T-helper 22 cell (primary cell): ENCODE measurements around the gene RMND5B.
"Not testable (repeated sequence)": the region's sequence is repeated elsewhere in the genome, so short reads cannot be mapped to it uniquely, and the experiment has no call there.

Experiments
- DNase-seq: peaks from one replicate; pipeline ENCODE4 v3.0.0-alpha.2; 2020; ENCODE audit warnings: low read depth

Gene RMND5B

DNA sequence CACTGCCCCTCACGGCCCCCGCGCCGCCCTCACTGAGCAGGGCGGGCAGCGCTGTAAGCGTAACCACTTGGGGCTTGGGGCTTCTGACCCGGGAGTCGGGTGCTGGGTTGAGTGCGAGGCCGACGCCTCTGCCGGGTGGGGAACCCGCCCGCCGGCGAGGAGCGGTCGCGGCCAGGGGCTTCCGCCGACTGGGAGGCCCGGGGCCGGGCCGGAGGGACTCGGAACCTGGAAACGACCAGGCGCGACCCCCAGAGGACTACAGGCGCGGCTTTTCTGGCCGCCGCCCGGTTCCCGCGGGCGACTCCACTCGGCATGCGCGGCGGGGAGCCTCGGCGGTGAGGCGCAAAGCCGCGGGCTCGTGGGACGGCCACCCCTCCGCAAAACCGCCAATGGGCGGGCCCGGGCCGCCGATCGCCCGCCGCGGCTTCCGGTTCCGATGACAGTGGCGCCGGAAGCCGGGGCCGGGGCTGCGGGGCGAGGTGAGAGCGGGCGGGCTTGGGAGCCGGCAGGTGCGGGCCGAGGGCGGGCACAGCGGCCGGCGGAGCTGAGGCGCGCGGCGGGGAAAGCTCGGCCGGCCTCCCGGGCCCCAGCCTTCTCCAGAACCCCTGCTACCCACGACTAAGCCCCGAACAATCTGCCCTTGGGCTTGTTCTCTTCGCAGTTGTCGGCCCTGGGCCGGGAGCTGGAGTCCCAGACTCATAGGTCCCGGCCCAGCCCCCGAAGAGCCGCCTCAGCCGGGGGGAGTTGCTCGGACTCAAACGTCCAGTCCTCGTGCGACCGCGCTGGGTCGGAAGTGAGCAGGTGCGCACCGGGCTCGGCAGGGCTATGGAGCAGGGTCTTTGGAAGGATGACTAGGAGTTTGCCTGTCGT is at the start of gene RMND5B:
TSS of gene RMND5B (plus strand) at position 439 of the 870 bp plus-strand sequence. CDS start 7,106 bp downstream, outside the sequence.
- DNase-seq: peak; percentile 66

DNA sequence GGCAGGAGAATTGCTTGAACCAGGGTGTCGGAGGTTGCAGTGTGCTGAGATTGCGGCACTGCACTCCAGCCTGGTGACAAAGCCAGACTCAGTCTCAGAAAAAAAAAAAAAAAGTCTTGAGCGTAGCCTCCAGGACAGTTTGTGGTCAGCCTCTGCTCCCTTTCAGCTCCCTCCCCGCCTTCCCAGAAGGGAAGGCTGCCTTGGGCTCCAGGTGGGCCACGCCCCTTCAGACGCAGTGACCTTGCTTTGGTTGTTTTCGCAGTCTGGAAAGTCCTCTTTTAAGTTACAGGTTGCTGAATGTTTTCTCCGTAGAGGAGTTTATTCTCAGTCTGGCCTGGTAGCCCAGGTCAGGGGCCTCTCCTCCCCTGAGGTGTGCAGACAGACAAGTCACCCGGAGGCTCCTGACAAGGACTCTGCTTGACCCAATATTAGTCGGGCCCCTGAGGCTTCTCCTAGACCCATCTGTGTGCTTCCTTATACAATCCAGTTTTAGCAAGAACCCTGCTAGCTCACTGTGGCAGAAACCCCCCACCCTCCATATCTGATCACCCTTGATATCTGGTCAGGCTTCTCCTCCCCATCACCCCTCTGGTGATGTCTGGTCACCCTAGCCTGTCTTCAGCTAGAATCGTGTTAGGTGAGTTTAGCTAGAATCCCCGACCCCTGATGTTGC is 49.1 kb upstream of the RMND5B start:
- DNase-seq: no peak

DNA sequence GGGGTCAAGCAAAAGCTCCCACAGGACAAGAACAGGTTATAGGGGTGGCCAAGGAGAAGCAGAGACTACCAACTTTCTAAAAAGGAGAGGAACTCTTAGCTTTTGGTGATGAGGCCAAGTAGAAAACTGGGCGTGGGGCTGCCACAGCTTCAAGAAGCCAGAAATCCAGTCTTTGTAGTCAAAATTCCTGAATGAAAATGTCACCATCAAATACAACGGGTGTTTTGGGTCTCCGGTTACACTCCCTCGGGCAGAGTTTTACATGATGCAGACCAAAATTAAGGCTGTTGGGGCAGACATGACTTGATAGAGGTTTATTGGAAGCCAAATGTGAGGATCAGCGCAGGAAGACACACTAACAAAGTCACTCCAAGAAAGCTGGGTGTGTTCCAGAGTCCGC is 46.9 kb upstream of the RMND5B start:
- DNase-seq: no peak

DNA sequence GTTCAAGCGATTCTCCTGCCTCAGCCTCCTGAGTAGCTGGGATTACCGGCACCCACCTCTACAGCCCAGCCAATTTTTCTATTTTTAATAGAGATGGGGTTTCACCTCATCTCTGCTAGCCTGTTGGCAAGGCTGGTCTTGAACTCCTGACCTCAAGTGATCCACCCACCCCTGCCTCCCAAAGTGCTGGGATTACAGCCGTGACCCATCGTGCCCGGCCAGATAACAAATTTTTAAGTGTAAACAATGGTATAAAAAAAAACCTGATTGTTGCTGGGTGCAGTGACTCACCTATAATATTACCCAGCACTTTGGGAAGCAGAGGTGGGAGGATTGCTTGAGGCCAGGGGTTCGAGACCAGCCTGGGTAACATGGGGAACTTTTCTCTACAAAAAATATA is 45.5 kb upstream of the RMND5B start:
- no peak for DNase-seq

DNA sequence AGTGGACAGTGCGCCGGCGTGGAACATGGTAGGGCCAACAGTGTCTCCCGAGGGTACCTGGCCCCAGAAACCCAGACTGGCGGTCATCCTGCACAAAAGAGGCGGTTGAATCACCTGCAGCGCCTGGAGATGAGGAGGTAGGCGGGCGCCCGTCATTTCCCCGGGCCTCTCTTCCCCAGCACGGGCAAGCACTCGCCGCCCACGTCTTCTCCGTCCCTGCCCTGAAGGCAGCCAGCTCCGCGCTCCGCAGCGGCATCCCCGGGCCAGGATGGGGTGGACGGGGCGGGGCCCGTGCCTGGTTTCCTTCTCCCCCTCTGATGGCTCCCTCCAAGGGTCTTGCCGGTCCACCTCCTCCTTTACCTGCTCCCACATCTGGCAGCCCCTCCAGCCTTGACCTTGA is 44.5 kb upstream of the RMND5B start:
- no peak for DNase-seq

DNA sequence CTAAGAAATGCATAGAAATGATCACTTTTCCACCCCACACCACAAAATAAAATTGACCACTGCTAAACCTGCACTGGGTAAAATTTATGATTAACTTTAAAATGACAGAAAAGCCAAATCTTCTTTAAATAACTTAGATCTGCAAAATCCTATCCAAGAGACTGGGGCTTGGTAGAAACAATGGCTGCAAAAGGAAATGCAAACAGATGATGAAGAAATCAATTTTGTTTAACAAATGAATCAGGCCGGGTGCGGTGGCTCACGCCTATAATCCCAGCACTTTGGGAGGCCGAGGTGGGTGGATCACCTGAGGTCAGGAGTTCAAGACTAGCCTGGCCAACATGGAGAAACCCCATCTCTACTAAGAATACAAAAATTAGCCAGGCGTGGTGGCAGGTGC is 43.6 kb upstream of the RMND5B start:
- DNase-seq: not testable (repeated sequence)

DNA sequence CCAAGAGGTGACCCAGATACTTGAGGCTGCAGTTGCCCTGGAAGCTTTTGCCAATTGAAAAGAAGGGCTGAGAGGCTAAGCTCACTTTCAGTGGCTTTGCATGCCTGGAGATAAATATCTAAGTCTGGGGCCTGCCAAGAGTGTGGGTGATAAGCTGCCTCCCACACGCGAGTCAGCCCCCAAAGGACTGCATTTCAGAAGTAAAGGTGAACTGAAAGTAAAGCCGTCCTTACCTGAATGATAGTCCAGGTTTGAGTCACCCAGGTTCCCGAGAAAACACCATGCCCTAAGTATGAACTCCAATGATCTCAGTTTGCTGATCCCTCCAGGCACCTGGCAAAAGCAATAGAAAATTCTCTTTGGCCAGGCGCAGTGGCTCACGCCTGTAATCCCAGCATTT is 40.0 kb upstream of the RMND5B start:
- no peak for DNase-seq

GRCh38 chr5:178093134-178093533 is 37.7 kb upstream of the RMND5B start:
- DNase-seq: no peak

DNA sequence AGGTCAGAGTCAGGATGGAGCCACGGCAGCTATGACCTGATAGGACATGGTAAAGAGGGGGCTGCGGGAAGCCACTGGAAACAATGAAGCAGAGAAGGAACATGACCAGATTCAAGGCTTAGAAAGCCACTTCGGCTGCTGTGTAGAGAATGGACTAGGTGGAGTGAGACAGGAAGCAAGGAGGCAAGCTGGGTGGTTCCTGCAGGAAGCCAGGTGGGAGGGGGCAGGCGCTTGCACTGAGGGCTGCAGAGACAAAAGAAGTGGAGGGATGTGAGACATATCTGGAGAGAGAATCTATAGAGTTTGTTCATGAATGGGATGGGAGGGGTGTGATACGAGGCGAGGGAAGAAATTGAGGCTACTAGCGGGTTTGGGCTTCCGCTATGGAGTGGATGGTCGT is 36.5 kb upstream of the RMND5B start:
- no peak for DNase-seq

DNA sequence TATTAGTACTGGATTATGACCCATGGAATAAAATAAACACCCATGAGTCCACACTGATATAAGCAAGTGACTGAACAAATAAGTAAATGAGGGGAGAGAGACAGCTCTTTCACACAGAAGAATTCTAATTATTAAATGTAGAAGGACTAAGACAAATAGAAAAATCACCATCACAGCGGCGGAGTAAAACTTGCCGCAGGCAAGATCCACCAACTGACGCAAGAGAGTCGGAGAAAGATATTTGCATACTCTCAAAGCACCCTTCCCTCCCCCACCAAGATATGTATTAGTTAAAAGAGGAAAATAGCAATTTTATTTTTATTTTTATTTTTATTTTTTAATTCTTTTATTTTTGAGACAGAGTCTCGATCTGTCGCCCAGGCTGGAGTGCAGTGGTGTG is 32.1 kb upstream of the RMND5B start:
- no peak for DNase-seq

DNA sequence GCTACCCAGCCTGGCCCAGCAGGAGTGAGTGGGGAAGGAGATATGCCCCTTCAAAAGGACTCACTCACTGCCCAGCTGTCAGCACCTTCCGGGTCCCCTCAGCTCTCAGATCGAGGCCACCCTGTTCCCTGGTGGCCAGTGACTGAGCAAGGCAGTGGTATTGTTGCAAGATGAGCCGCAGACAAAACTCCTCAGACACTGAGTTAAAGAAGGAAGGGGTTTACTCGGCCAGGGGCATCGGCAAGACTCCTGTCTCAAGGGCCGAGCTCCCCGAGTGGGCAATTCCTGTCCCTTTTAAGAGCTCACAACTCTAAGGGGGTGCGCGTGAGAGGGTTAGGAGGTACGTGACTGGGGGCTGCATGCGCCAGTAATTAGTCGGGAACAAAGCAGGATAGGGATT is 27.2 kb upstream of the RMND5B start:
- DNase-seq: no peak

GRCh38 chr5:178104492-178104891 is 26.3 kb upstream of the RMND5B start:
- no peak for DNase-seq

- DNase-seq: no peak
These were observed 24.7 kb upstream of the RMND5B start for GRCh38 chr5:178106086-178106485.

GRCh38 chr5:178106556-178107239 is 24.1 kb upstream of the RMND5B start:
- DNase-seq: no peak

DNA sequence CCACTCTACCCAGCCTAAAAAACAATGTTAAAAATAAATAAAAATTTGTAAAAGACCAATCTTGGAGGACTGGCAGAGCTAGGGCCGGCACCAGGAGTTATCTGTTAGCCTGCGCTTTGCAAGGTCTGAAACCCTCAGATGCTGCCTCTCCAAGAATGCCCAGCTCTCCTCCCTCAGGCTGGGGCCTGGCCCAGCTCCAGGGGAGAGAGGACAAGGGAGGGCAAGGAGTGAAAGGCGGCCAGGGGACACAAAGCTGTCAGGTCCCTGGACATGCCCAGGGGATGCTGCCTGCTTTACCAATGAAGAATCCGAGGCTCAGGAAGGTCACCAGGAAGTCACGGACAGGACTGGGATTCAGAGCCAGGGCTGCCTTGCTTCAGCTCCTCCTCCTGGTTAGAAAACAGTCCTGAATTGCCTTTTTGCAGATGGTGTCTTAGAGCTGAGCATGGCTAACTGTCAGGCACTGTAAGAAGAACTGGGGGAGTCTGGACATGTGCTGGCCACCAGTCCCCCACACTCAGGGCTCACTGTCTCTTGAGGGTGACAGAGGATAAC is 23.0 kb upstream of the RMND5B start:
- no peak for DNase-seq

DNA sequence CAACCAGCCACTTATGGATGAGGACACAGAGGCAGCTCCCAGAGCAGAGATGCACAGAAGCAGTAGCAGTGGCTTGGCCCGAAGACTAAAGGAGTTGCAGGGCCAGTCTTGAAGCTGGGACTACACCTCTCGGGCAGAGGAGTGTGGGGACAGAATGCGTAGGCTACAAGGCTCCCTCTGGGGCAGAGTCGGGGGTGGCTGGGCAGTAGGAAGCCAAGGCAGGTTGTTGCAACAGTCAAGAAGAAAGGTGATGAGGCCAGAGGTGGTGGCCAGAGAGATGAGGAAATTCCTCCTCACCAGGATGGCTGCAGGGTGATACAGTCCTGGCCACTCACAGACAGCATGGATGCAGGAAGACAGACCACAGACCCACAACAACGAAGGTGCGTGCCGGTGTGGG is 22.4 kb upstream of the RMND5B start:
- DNase-seq: no peak

GRCh38 chr5:178108966-178109365 is 21.8 kb upstream of the RMND5B start:
- no peak for DNase-seq

GRCh38 chr5:178110511-178110910 is 20.3 kb upstream of the RMND5B start:
- DNase-seq: no peak

DNA sequence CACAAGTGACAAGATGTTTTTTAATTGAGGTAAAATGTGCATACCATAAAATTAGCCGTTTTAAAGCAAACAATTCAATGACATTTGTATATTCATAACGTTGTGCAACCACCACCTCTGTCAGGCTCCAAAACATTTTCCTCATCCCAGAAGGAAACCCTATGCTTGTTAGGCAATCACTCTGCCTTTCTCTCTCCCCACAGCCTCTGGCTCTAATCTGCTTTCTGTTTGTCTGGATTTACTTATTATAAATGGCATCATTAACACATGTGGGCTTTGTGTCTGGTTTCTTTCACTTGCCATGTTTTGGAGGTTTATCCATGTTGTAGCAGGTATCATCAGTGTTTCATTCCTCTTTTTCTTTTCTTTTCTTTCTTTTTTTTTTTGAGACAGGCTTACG is 18.9 kb upstream of the RMND5B start:
- no peak for DNase-seq

DNA sequence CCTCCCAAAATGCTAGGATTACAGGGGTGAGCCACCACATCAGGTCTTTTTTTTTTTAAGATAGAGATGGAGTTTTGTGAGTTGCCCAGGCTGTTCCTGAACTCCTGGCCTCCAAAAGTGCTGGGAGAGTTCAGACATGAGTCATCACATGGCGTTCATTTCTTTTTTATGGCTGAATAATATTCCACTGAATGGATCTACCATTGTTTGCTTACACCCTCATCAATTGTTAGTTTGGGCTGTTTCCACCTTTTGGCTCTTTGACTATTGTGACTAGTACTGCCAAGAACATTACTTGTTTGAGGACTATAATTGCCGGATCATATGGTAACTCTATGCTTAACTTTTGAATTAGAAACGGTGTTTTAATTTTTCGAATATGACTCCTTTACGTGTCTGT is 18.3 kb upstream of the RMND5B start:
- DNase-seq: no peak

- peak; percentile 71 for DNase-seq
These were observed 17.6 kb upstream of the RMND5B start, which contains the start of gene N4BP3 for GRCh38 chr5:178113141-178113787. TSS of gene N4BP3 (plus strand) at chr5:178113532. CDS start at chr5:178119584, 6,052 bp downstream.

GRCh38 chr5:178113841-178114324 is 16.9 kb upstream of the RMND5B start:
- no peak for DNase-seq
